ENCODE results near the gene FOXJ3.
A peak's percentile ranks its signal among the peaks of the same experiment; 100 is the strongest.

The FOXJ3 gene

GRCh38 chr1:42333662-42334239 lies 1.3 kb downstream of the FOXJ3 start:
- DNase-seq = no peak

GRCh38 chr1:42332877-42333276 lies 2.2 kb downstream of the FOXJ3 start:
- DNase-seq = no peak

- no peak for DNase-seq
These were observed 4.8 kb downstream of the FOXJ3 start for GRCh38 chr1:42330215-42330614.

- DNase-seq = peak; percentile 14
These were observed 6.0 kb downstream of the FOXJ3 start for GRCh38 chr1:42328916-42329496.

- no peak for DNase-seq
These were observed 6.9 kb downstream of the FOXJ3 start for GRCh38 chr1:42328047-42328625.

GRCh38 chr1:42325014-42325402 lies 10.0 kb downstream of the FOXJ3 start:
- DNase-seq = no peak

GRCh38 chr1:42324398-42325013 lies 10.5 kb downstream of the FOXJ3 start:
- no peak for DNase-seq

GRCh38 chr1:42323551-42323950 lies 11.5 kb downstream of the FOXJ3 start:
- no peak for DNase-seq

GRCh38 chr1:42322577-42322976 lies 12.5 kb downstream of the FOXJ3 start:
- no peak for DNase-seq

- DNase-seq = no peak
These were observed 13.3 kb downstream of the FOXJ3 start for GRCh38 chr1:42321731-42322130.

- DNase-seq = no peak
These were observed 14.3 kb downstream of the FOXJ3 start for GRCh38 chr1:42320708-42321107.

GRCh38 chr1:42319871-42320484 lies 15.1 kb downstream of the FOXJ3 start:
- no peak for DNase-seq

GRCh38 chr1:42319128-42319851 lies 15.7 kb downstream of the FOXJ3 start:
- DNase-seq = no peak

- no peak for DNase-seq
These were observed 16.4 kb downstream of the FOXJ3 start for GRCh38 chr1:42318601-42319000.

- no peak for DNase-seq
These were observed 17.7 kb downstream of the FOXJ3 start for GRCh38 chr1:42317308-42317707.

GRCh38 chr1:42316292-42316691 lies 18.7 kb downstream of the FOXJ3 start:
- DNase-seq = no peak

GRCh38 chr1:42315500-42315899 lies 19.5 kb downstream of the FOXJ3 start:
- DNase-seq = no peak

GRCh38 chr1:42313970-42314369 lies 21.1 kb downstream of the FOXJ3 start:
- no peak for DNase-seq

GRCh38 chr1:42312576-42313212 lies 22.3 kb downstream of the FOXJ3 start:
- no peak for DNase-seq

GRCh38 chr1:42311897-42312296 lies 23.1 kb downstream of the FOXJ3 start:
- DNase-seq = no peak

GRCh38 chr1:42311138-42311537 lies 23.9 kb downstream of the FOXJ3 start:
- DNase-seq = no peak

- DNase-seq = no peak
These were observed 28.1 kb downstream of the FOXJ3 start for GRCh38 chr1:42306977-42307376.

- DNase-seq = no peak
These were observed 29.4 kb downstream of the FOXJ3 start for GRCh38 chr1:42305639-42306038.
